GM12864 (cell line): ENCODE data around the gene URM1.
"Not testable (repeated sequence)": the region's sequence is repeated elsewhere in the genome, so short reads cannot be mapped to it uniquely, and the experiment has no call there.

Experiments
- DNase-seq: peaks from one replicate; pipeline ENCODE4 v3.0.0-alpha.2; 2011; ENCODE audit warnings: low read depth
- H3K4me3 ChIP-seq: 2 replicates; pipeline ENCODE4 v1.5.1; 2011; ENCODE audit warnings: mild to moderate bottlenecking, low read depth, low read length, control low read depth
- TF ChIP-seq, protein P1 (sequence below): IDR thresholded peaks from 2 replicates; pipeline ENCODE4 v1.5.1; 2011; ENCODE audit warnings: low read depth, mild to moderate bottlenecking, moderate library complexity, low read length, control low read depth, inconsistent platforms; ENCODE audit errors: missing control alignments

Gene URM1

DNA sequence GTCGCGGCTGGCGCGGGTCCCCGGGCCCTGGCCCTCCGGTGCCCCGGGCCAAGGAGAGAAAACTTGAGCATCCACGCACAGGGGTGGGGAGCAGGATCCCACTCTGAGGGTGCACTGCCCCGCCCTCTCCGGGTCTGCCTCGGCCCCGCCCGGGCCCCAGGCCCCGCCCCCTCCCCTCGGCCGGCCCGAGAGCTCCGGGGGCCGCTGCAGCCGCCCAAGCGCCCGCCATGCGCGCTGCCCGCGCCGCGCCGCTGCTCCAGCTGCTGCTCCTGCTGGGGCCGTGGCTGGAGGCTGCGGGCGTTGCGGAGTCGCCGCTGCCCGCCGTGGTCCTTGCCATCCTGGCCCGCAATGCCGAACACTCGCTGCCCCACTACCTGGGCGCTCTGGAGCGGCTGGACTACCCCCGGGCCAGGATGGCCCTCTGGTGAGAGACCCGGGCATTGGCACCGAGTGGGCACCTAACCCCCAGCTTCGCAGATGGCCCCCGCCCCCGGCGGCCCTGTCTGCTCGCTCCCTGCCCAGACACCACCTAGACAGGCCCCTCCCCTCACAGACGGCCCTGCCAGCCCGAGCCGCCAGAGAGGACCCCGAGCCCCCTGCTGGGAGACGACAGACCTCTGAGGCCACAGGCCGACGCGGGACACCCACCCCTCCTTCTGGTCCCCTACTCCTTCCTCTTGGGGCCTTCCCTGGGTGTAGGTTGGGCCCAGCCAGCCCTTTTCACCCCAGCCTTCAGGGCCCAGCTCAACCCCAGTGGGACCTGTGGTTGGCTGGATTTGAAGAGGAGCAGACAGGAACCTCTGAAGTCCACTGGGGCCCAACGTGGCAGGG lies 49.7 kb downstream of the URM1 start, which contains the start of gene CERCAM:
CERCAM (plus strand) TSS at position 207 of the 831 bp plus-strand sequence; CDS start at position 228, 21 bp downstream.
- H3K4me3 ChIP-seq, result peak within 1 kb of the TSS; percentile 83
- no peak for DNase-seq
- TF ChIP-seq, protein P1, sequence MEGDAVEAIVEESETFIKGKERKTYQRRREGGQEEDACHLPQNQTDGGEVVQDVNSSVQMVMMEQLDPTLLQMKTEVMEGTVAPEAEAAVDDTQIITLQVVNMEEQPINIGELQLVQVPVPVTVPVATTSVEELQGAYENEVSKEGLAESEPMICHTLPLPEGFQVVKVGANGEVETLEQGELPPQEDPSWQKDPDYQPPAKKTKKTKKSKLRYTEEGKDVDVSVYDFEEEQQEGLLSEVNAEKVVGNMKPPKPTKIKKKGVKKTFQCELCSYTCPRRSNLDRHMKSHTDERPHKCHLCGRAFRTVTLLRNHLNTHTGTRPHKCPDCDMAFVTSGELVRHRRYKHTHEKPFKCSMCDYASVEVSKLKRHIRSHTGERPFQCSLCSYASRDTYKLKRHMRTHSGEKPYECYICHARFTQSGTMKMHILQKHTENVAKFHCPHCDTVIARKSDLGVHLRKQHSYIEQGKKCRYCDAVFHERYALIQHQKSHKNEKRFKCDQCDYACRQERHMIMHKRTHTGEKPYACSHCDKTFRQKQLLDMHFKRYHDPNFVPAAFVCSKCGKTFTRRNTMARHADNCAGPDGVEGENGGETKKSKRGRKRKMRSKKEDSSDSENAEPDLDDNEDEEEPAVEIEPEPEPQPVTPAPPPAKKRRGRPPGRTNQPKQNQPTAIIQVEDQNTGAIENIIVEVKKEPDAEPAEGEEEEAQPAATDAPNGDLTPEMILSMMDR, result no peak

DNA sequence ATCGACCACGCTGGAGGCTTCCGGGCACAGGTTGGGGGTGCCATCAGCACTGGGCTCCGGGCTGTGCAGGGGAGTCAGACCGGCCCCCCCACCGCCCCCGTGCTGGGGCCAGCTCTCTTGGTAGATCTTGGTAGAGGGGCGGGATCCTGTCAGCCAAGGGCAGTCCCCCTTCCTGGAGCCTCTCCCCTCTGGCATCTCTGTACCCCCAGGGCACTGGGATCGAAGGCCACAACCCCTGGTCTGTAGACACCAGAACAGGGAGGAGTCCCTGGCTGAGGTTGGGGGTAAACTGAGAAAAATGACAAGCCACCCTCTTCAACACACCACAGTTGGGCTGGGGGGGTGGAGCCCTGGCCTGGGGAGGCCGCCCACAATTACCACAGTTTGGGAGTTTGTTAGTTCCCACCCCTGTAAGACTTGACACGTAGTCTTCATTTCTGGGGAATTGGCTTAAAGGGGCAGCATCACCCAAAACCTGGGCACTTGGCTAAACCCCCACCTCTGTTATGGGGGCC lies 50.4 kb downstream of the URM1 start:
- TF ChIP-seq, protein P1, result no peak
- DNase-seq, result no peak
- H3K4me3 ChIP-seq, result peak overlapping the region; percentile 83

DNA sequence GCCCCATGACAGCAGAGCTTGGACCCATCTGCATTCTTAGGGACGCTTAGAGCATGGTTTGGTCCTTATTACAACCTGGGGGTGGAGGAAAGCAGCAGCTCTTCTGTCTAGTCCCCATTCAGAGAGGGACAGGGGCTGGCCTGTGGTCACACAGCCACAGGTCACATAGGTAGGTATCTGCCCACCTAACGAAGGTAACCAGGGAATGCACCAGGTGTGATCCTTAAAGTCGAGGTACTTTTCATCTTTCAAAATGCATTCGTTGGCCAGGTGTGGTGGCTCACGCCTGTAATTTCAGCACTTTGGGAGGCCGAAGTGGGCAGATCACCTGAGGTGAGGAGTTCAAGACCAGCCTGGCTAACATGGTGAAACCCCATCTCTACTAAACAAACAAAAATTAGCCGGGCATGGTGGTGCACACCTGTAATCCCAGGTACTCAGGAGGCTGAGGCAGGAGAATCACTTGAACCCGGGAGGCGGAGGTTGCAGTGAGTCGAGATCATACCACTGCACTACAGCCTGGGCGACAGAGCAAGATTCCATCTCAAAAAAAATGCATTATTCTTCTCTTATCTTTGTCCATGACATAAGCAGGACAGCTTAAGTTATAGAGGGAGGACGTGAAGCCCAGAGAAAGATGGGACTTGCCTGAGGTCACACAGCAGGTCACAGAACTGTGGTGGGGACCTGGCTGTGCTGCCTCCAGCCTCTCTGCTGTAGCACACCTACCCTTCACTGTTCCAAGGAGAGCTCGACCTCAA lies 51.0 kb downstream of the URM1 start:
- not testable (repeated sequence) for H3K4me3 ChIP-seq, DNase-seq

DNA sequence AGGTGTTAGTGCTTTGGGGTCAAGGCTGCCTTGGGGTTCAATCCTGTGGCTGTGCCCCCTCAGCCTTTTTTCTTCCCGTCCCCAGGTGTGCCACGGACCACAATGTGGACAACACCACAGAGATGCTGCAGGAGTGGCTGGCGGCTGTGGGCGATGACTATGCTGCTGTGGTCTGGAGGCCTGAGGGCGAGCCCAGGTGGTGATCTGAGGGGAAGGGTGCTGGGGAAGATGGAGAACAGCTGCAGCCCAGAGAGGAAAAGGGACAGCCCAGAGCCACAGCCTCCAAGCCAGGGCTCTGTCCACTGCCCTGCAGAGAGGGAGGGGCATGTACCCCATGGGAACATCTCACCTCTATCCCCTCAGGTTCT lies 51.6 kb downstream of the URM1 start:
- no peak overlapping the region for H3K4me3 ChIP-seq
- TF ChIP-seq, protein P1, result no peak
- no peak for DNase-seq

DNA sequence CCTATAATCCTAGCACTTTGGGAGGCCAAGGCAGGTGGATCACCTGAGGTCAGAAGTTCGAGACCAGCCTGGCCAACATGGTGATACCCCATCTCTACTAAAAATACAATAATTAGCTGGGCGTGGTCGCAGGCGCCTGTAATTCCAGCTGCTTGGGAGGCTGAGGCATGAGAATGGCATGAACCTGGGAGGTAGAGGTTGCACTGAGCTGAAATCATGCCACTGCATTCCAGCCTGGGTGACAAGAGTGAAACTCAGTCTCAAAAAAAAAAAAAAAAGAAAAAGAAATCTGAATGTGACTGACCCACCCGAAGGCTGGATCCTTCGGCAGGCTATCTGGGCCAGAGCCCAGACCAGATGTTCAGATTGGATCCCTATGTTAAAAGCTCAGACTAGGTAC lies 52.2 kb downstream of the URM1 start:
- not testable (repeated sequence) for H3K4me3 ChIP-seq

DNA sequence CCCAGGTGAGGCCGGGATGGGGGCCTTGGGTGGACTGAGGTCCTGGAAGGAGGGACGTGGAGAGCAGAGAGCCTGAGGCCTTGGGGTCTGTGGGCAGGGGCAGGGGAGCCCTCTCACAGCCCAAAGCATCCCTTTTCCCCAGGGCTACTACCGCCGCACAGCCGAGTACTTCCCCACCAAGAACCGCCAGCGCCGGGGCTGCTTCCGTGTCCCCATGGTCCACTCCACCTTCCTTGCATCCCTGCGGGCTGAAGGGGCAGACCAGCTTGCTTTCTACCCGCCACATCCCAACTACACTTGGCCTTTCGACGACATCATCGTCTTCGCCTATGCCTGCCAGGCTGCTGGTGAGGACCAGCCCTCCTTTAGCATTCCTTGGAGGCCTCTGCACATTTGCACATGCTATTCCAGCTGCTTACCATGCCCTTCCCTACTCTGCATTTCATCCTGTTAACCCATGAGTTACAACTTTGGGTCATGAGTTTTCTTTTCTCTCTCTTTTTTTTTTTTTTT lies 53.1 kb downstream of the URM1 start:
- no peak overlapping the region for H3K4me3 ChIP-seq
- no peak for DNase-seq
- TF ChIP-seq, protein P1, result no peak

More for the DNA sequence above, 52.2 kb downstream of the URM1 start:
- not testable (repeated sequence) for DNase-seq

DNA sequence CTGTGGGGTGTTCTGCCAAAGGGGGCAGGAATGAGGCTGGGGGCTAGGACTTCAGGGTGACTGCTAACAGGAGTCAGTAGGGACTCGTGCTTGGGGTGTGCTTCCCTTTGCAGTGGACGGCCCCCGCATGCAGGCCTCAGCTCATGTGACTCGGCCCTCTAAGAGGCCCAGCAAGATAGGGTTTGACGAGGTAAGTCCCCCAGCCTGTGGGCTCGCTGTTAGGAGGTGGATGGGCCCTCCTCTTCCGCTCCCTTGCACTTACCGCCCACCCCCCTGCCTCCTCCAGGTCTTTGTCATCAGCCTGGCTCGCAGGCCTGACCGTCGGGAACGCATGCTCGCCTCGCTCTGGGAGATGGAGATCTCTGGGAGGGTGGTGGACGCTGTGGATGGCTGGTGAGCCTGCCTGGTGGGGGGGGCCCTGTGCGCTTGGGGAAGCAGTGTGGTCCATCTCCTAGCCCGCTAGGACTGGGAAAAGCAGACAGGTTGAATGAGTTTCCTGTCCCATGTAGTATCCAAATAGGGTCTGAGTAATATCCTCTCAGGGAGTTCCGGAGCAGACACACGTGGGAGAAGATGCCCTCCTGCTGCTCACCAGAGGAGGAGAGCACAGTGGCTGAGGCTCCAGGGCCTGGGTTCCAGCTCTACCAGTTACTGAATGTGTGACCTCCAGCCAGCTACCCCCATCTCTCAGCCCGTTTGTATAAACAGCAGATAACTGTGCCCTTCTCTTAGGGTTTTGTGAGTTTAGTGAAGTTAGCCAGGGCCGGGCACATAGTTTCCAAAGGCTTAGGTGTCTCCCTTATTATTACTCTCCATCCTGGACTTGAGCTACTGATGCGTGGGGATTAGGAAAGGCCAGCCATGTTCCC lies 57.7 kb downstream of the URM1 start:
- H3K4me3 ChIP-seq, result no peak overlapping the region
- DNase-seq, result no peak
- TF ChIP-seq, protein P1, result no peak
